K562 (cell line): ENCODE measurements around the gene ZCCHC8. TPM values are rescaled to one million over a fixed set of nuclear protein-coding genes. Genes with fewer than 3 reads are reported as not detected.

Experiments used
- ATAC-seq: fragments of 200-7000 bp; cut with Tn5 transposase; 3 replicates; pipeline ENCODE4 v1.9.1; 2020; ENCODE audit warnings: moderate library complexity
- BruUV-seq: library from RNA; stranded (reverse); fragments of 400-500 nt; replicated peaks from 2 replicates; lab custom pipeline; 2021; lab: Mats Ljungman, UMichigan
- CTCF ChIA-PET: fragments of 300-600 bp; formaldehyde crosslinking; extraction: SDS; loops from one replicate; lab custom pipeline; 2021; ENCODE audit warnings: low intra/inter-chr PET ratio; lab: Yijun Ruan, JAX
- POLR2A ChIA-PET: fragments of 300-600, 350-650 bp; sonication (Branson Sonifier 250); formaldehyde crosslinking; extraction: SDS; loops from one replicate; lab custom pipeline; 2021; ENCODE audit warnings: antibody characterized with exemption, inconsistent platforms; lab: Yijun Ruan, JAX
- DNase-seq, 4 experiments: peaks; one replicate each; pipeline versions ENCODE4 v3.0.0 to v3.0.0-alpha.2; 2011 to 2018; ENCODE audit warnings: low spot score in 3 of 4, mixed read lengths in 3 of 4; ENCODE audit errors: extremely low read depth in 1 of 4
- FAIRE-seq: peaks from 2 replicates; lab custom pipeline; 2011; peaks lifted over from hg19 to GRCh38; lab: Jason Lieb, UNC
- H2AFZ ChIP-seq: 2 replicates; pipeline ENCODE4 v1.6.0; 2011; ENCODE audit warnings: low read depth, low read length, control low read depth, inconsistent platforms
- H3K27ac ChIP-seq: fragments of 200-600 bp; 3 replicates; pipeline ENCODE4 v1.8.0; 2011; ENCODE audit warnings: low read depth, mild to moderate bottlenecking, control low read depth, inconsistent platforms, low read length, moderate library complexity, mixed read lengths; ENCODE audit errors: extremely low read depth
- H3K27me3 ChIP-seq, 2 experiments: fragments of 300-600 bp in 1 of 2; 2 replicates in 1 of 2; 3 replicates in 1 of 2; pipeline versions ENCODE4 v1.6.0 to v1.8.0; 2011; ENCODE audit warnings: inconsistent platforms in 2 of 2, low read length in 2 of 2, mild to moderate bottlenecking in 1 of 2, mixed read lengths in 1 of 2, moderate library complexity in 1 of 2; ENCODE audit not compliant: control insufficient read depth in 2 of 2, insufficient read depth in 2 of 2
- H3K36me3 ChIP-seq: fragments of 300-600 bp; 3 replicates; pipeline ENCODE4 v1.8.0; 2011; ENCODE audit warnings: mild to moderate bottlenecking, low read length, inconsistent platforms; ENCODE audit not compliant: control insufficient read depth, insufficient read depth
- H3K4me1 ChIP-seq, 2 experiments: fragments of 200-600 bp in 1 of 2; replicated peaks in 1 of 2; 2 replicates in 1 of 2; 3 replicates in 1 of 2; pipeline versions ENCODE4 v1.5.1 to v1.8.0; 2011; ENCODE audit warnings: inconsistent platforms in 2 of 2, low read length in 2 of 2, mild to moderate bottlenecking in 1 of 2, mixed read lengths in 1 of 2, moderate library complexity in 1 of 2; ENCODE audit not compliant: control insufficient read depth in 2 of 2, insufficient read depth in 2 of 2
- H3K4me2 ChIP-seq: 2 replicates; pipeline ENCODE4 v1.6.1; 2011; ENCODE audit warnings: low read length, control low read depth, inconsistent platforms, mixed read lengths; ENCODE audit not compliant: insufficient read depth
- H3K4me3 ChIP-seq: fragments of 200-600 bp; sonication (generic), shearing (Covaris generic); 2 replicates; pipeline ENCODE4 v1.5.1; 2016; ENCODE audit warnings: control low read depth, inconsistent platforms
- H3K79me2 ChIP-seq: fragments of 200-600 bp; 3 replicates; pipeline ENCODE4 v1.8.0; 2011; ENCODE audit warnings: low read length, inconsistent platforms; ENCODE audit not compliant: control insufficient read depth, insufficient read depth
- H3K9ac ChIP-seq, 2 experiments: 2 replicates each; pipeline versions ENCODE4 v1.6.0 to v1.6.1; 2011; ENCODE audit warnings: low read depth in 2 of 2, low read length in 2 of 2, control low read depth in 1 of 2, inconsistent platforms in 1 of 2, mild to moderate bottlenecking in 1 of 2, mixed read lengths in 1 of 2; ENCODE audit not compliant: insufficient read depth in 1 of 2
- H3K9me1 ChIP-seq: one replicate; pipeline ENCODE4 v1.6.0; 2011; ENCODE audit warnings: inconsistent platforms, mild to moderate bottlenecking, low read length, moderate library complexity; ENCODE audit not compliant: control insufficient read depth, insufficient read depth
- H3K9me3 ChIP-seq: replicated peaks from 2 replicates; pipeline ENCODE4 v1.5.1; 2011; ENCODE audit warnings: low read depth, low read length, inconsistent platforms; ENCODE audit not compliant: control insufficient read depth, insufficient read depth
- H4K20me1 ChIP-seq: replicated peaks from 2 replicates; pipeline ENCODE4 v1.6.1; 2011; ENCODE audit warnings: low read length, inconsistent platforms, mixed read lengths; ENCODE audit not compliant: control insufficient read depth, insufficient read depth
- PHF20 ChIP-seq: fragments of 450-650 bp; IDR thresholded peaks from 2 replicates; pipeline ENCODE4 v1.6.1; 2018; ENCODE audit not compliant: partially characterized antibody
- POLR2B ChIP-seq: fragments of 450-650 bp; IDR thresholded peaks from 2 replicates; pipeline ENCODE4 v1.6.1; 2018; ENCODE audit warnings: low read depth; ENCODE audit not compliant: partially characterized antibody
- RBFOX2 ChIP-seq: fragments of 200-400 bp; formaldehyde crosslinking; IDR thresholded peaks from 2 replicates; pipeline ENCODE4 v1.6.1; 2017; ENCODE audit warnings: low read depth, mild to moderate bottlenecking, low read length, moderate library complexity
- YBX1 ChIP-seq: fragments of 450-650 bp; IDR thresholded peaks from 2 replicates; pipeline ENCODE4 v1.7.1; 2016; ENCODE audit warnings: mild to moderate bottlenecking
- YY1 ChIP-seq, 3 experiments: IDR thresholded peaks; 2 replicates each; pipeline ENCODE4 v1.6.1; 2011; ENCODE audit warnings: low read length in 2 of 3, mild to moderate bottlenecking in 2 of 3, moderate library complexity in 2 of 3, borderline replicate concordance in 1 of 3, control low read depth in 1 of 3, low read depth in 1 of 3; ENCODE audit not compliant: insufficient read depth in 3 of 3, insufficient replicate concordance in 2 of 3, control insufficient read depth in 1 of 3, insufficient read length in 1 of 3; ENCODE audit errors: extremely low read depth in 1 of 3
- WGBS: fragments of 100-300 bp; shearing (Covaris generic); methylation state at CpG from one replicate; pipeline ENCODE4 v1.1.6; 2016; ENCODE audit warnings: low coverage, mixed read lengths; ENCODE audit not compliant: insufficient coverage; ENCODE audit errors: missing lambda C conversion rate; 5-methylcytosine and 5-hydroxymethylcytosine counted together
- in situ Hi-C: fragments of 300-500 bp; cut with MboI; formaldehyde crosslinking; loops from 4 replicates; pipeline ENCODE4 v1.15.0; 2018; ENCODE audit warnings: inconsistent platforms, mixed read lengths
- intact Hi-C: fragments of 100-400 bp; cut with micrococcal nuclease; formaldehyde crosslinking; loops from 2 replicates; pipeline ENCODE4 v1.14.2; 2022
- polyA plus RNA-seq, 8 experiments: library from polyadenylated mRNA; depleted of rRNA in 4 of 8; stranded (reverse) in 5 of 8; unstranded in 3 of 8; fragments of >200 nt; fragmentation: Nextera tagmentation in 2 of 8; fragmentation: Illumina TruSeq in 1 of 8; extraction: Ambion mirVana in 2 of 8; extraction: Trizol in 1 of 8; gene quantifications; 2 replicates each; pipeline versions ENCODE4 v1.2.1 to v1.2.3, GENCODE V29; 2011 to 2014; ENCODE audit warnings: inconsistent platforms in 1 of 8, missing spikeins in 1 of 8
- total RNA-seq, 7 experiments: library from RNA; depleted of rRNA in 6 of 7; stranded (reverse); fragments of >200 nt in 6 of 7; fragmentation: Illumina TruSeq in 2 of 7; extraction: Trizol in 2 of 7; gene quantifications; 2 replicates each; pipeline versions ENCODE4 v1.2.1 to v1.2.3, GENCODE V29; 2011 to 2021; ENCODE audit warnings: low replicate concordance in 1 of 7
- TF ChIP-seq, protein P1 (sequence below): fragments of 450-650 bp; IDR thresholded peaks from 2 replicates; pipeline ENCODE4 v1.6.1; 2016; ENCODE audit warnings: mild to moderate bottlenecking, moderate library complexity
- TF ChIP-seq, protein P2 (sequence below): fragments of 250-450 bp; sonication (Bioruptor Pico); IDR thresholded peaks from 2 replicates; pipeline ENCODE4 v1.5.0; 2020; ENCODE audit warnings: mild to moderate bottlenecking

ZCCHC8 gene
- total and polyA plus RNA-seq, 9 of the 15 experiments (the other 6 are each of a cell fraction or from before 2014, with no cell fraction given): 14.8 to 50.9 (median 34.1) TPM

DNA sequence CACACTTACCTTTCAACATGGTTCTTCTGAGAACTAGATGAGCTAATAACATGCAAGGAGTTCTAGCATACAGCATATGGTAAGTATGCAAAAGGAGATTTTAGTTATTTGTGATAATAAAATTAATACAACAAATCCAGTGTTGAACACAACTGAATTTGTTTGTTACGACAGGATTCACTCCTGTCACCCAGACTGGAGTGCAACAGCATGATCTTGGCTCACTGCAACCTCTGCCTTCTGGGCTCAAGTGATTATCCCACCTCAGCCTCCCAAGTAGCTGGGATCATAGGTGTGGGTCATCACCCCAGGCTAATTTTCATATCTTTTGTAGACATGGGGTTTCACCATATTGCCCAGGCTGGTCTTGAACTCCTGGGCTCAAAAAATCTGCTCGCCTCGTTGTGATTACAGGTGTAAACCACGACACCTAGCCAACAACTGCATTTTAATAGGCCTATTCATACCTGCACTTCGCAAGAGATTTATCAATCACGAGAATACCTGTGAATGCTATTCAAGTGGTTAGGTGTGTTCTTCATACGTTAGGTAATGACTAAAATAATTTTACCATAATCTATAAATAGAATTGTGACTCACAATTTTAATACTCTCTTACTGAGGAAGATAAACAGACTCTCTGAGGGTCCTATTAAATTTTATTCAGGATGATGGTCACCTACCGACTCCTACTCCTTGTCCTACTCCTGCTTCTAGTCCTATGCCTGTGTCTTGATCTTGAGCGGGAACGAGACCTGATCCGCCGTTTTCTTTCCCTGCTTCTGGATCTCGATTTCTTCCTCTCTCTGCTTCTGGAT lies 16.0 kb upstream of the ZCCHC8 start:
- no TSS peak for BruUV-seq
- CTCF ChIA-PET: no interaction called here
- no peaks in the 10 kb centered on the region for H3K9me3 ChIP-seq
- in situ Hi-C loops (no loop called here), intact Hi-C loops (loop anchor here (1.0 kb wide), 1 partner anchor 9 kb away; no protein-coding TSS in a partner anchor)
- peaks cover 7% of the 10 kb centered on the region; the same call in 1 of the 2 replicates for H4K20me1 ChIP-seq
- no peak overlapping the region for H3K4me2 ChIP-seq
- no peak overlapping the region for H3K9ac ChIP-seq
- no peaks in the 10 kb centered on the region; a peak in 1 of 5 replicates for H3K4me1 ChIP-seq
- no peak for ATAC-seq
- DNase-seq: no peak
- peaks cover 96% of the 10 kb centered on the region for H3K36me3 ChIP-seq
- H3K9me1 ChIP-seq: no peaks in the 10 kb centered on the region
- H2AFZ ChIP-seq: no peak overlapping the region
- H3K27ac ChIP-seq: no peak overlapping the region
- H3K27me3 ChIP-seq: no peaks in the 10 kb centered on the region
- WGBS: 95% methylated on average over 13 of the region's 13 CpGs
- H3K4me3 ChIP-seq: no peak overlapping the region
- POLR2A ChIA-PET: interaction anchor here (1.4 to 1.6 kb wide), 5 partner anchors 8 to 16 kb away, joined by 5 to 11 read pairs (median 7); partner anchors contain the start of genes KNTC1, RSRC2 and ZCCHC8
- H3K79me2 ChIP-seq: peaks cover 77% of the 10 kb centered on the region
- FAIRE-seq: no peak
- TF ChIP-seq YBX1: no peak
- TF ChIP-seq, protein P1, sequence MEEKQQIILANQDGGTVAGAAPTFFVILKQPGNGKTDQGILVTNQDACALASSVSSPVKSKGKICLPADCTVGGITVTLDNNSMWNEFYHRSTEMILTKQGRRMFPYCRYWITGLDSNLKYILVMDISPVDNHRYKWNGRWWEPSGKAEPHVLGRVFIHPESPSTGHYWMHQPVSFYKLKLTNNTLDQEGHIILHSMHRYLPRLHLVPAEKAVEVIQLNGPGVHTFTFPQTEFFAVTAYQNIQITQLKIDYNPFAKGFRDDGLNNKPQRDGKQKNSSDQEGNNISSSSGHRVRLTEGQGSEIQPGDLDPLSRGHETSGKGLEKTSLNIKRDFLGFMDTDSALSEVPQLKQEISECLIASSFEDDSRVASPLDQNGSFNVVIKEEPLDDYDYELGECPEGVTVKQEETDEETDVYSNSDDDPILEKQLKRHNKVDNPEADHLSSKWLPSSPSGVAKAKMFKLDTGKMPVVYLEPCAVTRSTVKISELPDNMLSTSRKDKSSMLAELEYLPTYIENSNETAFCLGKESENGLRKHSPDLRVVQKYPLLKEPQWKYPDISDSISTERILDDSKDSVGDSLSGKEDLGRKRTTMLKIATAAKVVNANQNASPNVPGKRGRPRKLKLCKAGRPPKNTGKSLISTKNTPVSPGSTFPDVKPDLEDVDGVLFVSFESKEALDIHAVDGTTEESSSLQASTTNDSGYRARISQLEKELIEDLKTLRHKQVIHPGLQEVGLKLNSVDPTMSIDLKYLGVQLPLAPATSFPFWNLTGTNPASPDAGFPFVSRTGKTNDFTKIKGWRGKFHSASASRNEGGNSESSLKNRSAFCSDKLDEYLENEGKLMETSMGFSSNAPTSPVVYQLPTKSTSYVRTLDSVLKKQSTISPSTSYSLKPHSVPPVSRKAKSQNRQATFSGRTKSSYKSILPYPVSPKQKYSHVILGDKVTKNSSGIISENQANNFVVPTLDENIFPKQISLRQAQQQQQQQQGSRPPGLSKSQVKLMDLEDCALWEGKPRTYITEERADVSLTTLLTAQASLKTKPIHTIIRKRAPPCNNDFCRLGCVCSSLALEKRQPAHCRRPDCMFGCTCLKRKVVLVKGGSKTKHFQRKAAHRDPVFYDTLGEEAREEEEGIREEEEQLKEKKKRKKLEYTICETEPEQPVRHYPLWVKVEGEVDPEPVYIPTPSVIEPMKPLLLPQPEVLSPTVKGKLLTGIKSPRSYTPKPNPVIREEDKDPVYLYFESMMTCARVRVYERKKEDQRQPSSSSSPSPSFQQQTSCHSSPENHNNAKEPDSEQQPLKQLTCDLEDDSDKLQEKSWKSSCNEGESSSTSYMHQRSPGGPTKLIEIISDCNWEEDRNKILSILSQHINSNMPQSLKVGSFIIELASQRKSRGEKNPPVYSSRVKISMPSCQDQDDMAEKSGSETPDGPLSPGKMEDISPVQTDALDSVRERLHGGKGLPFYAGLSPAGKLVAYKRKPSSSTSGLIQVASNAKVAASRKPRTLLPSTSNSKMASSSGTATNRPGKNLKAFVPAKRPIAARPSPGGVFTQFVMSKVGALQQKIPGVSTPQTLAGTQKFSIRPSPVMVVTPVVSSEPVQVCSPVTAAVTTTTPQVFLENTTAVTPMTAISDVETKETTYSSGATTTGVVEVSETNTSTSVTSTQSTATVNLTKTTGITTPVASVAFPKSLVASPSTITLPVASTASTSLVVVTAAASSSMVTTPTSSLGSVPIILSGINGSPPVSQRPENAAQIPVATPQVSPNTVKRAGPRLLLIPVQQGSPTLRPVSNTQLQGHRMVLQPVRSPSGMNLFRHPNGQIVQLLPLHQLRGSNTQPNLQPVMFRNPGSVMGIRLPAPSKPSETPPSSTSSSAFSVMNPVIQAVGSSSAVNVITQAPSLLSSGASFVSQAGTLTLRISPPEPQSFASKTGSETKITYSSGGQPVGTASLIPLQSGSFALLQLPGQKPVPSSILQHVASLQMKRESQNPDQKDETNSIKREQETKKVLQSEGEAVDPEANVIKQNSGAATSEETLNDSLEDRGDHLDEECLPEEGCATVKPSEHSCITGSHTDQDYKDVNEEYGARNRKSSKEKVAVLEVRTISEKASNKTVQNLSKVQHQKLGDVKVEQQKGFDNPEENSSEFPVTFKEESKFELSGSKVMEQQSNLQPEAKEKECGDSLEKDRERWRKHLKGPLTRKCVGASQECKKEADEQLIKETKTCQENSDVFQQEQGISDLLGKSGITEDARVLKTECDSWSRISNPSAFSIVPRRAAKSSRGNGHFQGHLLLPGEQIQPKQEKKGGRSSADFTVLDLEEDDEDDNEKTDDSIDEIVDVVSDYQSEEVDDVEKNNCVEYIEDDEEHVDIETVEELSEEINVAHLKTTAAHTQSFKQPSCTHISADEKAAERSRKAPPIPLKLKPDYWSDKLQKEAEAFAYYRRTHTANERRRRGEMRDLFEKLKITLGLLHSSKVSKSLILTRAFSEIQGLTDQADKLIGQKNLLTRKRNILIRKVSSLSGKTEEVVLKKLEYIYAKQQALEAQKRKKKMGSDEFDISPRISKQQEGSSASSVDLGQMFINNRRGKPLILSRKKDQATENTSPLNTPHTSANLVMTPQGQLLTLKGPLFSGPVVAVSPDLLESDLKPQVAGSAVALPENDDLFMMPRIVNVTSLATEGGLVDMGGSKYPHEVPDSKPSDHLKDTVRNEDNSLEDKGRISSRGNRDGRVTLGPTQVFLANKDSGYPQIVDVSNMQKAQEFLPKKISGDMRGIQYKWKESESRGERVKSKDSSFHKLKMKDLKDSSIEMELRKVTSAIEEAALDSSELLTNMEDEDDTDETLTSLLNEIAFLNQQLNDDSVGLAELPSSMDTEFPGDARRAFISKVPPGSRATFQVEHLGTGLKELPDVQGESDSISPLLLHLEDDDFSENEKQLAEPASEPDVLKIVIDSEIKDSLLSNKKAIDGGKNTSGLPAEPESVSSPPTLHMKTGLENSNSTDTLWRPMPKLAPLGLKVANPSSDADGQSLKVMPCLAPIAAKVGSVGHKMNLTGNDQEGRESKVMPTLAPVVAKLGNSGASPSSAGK: no peak
- TF ChIP-seq, protein P2, sequence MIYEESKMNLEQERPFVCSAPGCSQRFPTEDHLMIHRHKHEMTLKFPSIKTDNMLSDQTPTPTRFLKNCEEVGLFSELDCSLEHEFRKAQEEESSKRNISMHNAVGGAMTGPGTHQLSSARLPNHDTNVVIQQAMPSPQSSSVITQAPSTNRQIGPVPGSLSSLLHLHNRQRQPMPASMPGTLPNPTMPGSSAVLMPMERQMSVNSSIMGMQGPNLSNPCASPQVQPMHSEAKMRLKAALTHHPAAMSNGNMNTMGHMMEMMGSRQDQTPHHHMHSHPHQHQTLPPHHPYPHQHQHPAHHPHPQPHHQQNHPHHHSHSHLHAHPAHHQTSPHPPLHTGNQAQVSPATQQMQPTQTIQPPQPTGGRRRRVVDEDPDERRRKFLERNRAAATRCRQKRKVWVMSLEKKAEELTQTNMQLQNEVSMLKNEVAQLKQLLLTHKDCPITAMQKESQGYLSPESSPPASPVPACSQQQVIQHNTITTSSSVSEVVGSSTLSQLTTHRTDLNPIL (CRISPR knock-in tag): no peak
- peak; percentile 15 for TF ChIP-seq POLR2B
- TF ChIP-seq YY1 (IDR thresholded peaks at IDR 0.05; ENCODE audit: borderline replicate concordance in 1 of 3, control insufficient read depth in 1 of 3, extremely low read depth in 1 of 3, insufficient read depth in 3 of 3, insufficient read length in 1 of 3, insufficient replicate concordance in 2 of 3, low read depth in 1 of 3, low read length in 2 of 3): no peak
- TF ChIP-seq RBFOX2: peak; percentile 36; the same call in 1 of the 2 replicates
- TF ChIP-seq PHF20: no peak
